ENCODE results near the gene ZNF669.

DNA sequence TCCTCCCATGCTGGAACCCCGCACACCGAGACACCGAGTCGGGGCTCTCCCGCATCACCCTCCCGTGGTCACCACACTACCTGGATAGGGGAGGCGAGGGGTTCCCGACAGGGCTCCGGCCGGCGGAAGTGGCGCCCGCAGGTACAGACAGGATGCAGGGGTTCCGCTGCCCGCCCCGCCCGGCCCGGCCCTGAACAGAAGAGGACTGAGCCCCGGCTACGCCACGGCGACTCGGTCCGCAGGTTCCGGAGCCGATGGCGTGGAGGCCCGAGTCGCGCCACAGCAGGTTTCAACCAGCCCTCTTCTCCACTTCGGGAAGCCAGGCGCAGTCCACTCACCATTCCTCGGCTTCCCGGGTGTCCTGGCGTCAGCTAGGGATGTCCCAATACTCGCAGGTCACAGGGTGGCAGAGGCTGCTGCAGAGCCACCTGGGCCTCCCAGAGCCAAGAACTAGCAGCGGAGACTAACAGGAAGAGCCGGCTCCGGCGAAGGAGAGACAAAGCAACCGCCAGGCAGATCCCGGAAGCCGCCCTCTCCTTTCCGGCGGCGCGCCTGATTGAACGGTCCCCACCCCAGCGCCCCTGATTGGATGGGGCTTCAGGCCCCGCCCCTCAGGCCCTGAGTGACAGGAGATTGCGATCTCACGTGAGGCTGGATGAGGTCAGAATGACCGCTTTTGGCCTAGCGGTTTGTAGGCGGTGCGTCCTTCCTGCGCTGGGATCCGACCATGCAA lies at the start of gene ZNF669:
- TF ChIP-seq, protein P1, sequence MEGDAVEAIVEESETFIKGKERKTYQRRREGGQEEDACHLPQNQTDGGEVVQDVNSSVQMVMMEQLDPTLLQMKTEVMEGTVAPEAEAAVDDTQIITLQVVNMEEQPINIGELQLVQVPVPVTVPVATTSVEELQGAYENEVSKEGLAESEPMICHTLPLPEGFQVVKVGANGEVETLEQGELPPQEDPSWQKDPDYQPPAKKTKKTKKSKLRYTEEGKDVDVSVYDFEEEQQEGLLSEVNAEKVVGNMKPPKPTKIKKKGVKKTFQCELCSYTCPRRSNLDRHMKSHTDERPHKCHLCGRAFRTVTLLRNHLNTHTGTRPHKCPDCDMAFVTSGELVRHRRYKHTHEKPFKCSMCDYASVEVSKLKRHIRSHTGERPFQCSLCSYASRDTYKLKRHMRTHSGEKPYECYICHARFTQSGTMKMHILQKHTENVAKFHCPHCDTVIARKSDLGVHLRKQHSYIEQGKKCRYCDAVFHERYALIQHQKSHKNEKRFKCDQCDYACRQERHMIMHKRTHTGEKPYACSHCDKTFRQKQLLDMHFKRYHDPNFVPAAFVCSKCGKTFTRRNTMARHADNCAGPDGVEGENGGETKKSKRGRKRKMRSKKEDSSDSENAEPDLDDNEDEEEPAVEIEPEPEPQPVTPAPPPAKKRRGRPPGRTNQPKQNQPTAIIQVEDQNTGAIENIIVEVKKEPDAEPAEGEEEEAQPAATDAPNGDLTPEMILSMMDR (IDR thresholded peaks at IDR 0.05; ENCODE audit: low read depth, low read length): no peak
- TF ChIP-seq POLR2A (IDR thresholded peaks at IDR 0.05; ENCODE audit: extremely low read depth, insufficient read length): peak; percentile 82
- TF ChIP-seq, protein P2, sequence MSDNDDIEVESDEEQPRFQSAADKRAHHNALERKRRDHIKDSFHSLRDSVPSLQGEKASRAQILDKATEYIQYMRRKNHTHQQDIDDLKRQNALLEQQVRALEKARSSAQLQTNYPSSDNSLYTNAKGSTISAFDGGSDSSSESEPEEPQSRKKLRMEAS (IDR thresholded peaks at IDR 0.05; ENCODE audit: low read depth, low read length): peak; percentile 63; the same call in 1 of the 2 replicates
